Lung microvascular endothelial cell (primary cell): ENCODE measurements around the gene CLINT1. TPM values are rescaled to one million over a fixed set of nuclear protein-coding genes. Genes with fewer than 3 reads are reported as not detected.
A peak's percentile ranks its signal among the peaks of the same experiment; 100 is the strongest.

Experiments used
- DNase-seq, 2 donors: peaks; one replicate each; pipeline versions ENCODE4 v3.0.0 to v3.0.0-alpha.2; 2010; ENCODE audit warnings: low read depth in 2 of 2
- total RNA-seq: library from RNA; depleted of rRNA; stranded (reverse); fragments of >200 nt; gene quantifications from 2 replicates; pipeline ENCODE4 v1.2.1, GENCODE V29; 2014

CLINT1 gene
- total RNA-seq, 1 donor from 2014 or later = 86.7 TPM

DNA sequence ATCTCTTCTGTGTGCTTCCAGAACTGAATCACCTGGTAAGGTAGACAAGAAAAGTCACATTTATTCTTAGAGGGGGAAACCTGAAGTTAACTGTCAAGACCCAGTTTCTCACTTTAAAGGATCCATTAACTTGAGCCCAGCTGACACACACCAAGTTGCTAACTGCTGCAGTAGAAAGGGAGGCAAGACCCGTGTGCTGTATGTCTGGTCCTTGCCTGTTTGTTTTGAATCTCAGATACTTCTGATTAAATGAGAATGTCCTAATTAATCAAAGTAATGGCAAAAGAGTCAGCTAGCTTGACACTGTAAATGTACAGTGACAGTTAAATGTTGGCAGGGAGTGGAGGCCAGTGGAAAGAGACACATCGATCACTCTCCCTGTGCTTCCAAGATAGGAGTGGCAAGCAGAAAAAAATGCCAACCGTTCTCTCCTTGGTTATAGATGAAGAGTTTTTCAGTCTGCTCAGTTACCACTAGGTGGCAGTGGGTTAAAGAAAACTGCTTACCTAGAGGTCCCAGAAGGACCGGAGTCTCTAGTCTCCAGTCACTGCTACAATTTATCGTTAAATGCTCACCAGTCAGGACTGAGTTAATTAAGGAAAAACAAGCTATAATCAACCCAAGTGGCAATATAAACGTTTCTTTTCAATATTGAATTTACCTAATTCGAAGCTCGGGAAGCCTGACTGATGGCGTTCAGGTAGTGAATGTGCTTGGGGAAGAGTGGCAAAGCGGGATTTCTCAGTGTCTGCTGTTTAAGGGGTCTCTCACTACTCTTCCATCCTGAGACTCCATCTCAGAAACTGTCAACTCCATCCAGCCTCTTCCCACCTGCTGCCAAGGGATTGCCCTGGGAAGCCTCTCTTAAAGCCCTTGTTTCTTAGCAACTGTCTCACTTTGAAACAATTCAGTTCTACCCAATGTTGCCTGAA lies 97.0 kb downstream of the CLINT1 start:
- DNase-seq = peak; percentile 67 to 74

DNA sequence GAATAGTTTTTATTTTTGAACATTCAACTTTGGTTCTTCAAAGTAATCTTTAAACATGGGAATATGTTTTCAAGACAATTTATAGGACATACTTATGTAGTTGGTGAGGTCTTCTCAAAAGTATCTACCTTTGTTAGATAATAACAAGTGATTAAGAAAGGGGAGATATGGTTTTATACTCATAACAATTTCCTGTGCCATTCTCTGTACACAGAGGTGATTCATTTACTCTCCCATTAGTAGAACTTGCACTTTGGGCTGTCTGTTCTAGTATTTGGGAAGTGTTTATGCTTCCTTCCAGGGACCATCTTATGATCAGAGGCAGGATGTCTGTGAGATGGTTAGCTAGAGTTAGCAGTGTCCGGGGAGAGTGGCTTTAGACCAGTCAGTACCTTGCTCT lies 100.2 kb downstream of the CLINT1 start:
- DNase-seq = no peak

DNA sequence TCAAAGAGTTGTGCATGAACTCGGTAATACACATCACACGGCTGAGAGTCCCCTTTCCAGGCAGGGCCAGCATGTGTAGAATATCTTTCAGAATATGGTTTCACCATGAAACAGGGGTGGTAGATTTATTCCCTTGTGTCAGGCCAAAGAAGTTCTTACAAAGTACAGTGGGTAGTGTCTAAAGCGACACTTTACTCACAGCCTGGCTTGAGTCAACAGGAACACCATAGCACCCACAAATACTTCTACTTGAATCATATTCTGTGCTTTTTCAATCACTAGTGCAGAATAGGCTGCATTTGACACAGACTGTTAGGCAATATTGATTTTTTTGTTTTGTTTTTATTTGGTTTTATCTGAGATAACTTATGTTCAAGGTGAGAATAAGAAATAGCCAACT lies 102.8 kb downstream of the CLINT1 start:
- no peak for DNase-seq

DNA sequence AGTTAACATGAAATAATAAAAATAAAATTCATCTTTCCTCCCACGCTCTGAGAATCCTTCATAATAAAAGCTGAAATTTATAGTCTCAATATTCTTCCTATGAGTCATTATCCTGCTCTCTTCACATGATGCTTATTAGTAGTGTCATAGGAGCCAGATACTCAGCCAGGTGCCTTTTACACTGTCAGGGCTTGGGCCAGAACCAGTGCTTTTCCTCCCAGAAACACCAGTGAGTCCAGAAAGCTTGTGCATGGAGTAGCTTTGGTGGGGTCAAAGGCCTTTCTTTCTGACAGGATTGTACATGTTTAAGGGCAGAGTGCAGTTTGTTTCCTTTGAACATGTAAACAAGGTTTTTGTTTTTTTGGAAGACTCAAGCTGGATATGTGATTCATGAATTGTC lies 108.6 kb downstream of the CLINT1 start:
- peak; percentile 42 to 54 for DNase-seq

- no peak for DNase-seq
These were observed 109.5 kb downstream of the CLINT1 start for GRCh38 chr5:157749462-157749799.

GRCh38 chr5:157748760-157749461 lies 110.0 kb downstream of the CLINT1 start:
- peak; percentile 18 to 46 for DNase-seq

GRCh38 chr5:157747766-157748700 lies 110.9 kb downstream of the CLINT1 start:
- DNase-seq = no peak

DNA sequence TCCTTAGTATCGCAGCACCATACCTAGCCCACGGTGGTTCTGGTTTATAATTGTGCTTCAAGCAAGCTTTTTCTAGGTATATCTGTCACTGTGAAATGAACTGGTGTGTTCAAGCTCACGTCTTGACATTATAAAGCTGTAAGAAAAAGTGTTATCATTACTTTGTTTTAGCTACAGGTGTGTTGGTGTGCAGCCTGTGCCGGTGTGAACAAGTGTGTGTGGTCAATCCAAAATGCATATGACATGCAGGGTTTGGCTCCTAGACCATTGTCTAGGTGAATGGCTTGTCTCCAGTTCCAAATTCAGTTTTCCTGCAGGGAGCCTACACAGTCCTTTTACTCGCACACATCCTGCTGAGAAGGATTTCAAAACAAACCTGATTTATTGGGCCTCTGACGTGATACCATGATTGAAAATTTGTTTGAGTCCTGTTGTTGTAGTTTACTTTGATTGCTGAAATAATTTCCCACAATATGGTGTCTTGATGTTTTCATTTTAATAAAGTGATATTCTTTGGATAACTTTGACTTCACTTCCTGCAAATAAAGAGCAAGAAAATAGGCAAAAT lies 111.7 kb downstream of the CLINT1 start:
- no peak for DNase-seq

- DNase-seq = peak; percentile 13 to 31
These were observed 113.9 kb downstream of the CLINT1 start for GRCh38 chr5:157745041-157745456.

- peak; percentile 29 to 40 for DNase-seq
These were observed 114.6 kb downstream of the CLINT1 start for GRCh38 chr5:157744051-157745011.

- DNase-seq = peak; percentile 85 to 89
These were observed 115.5 kb downstream of the CLINT1 start, which contains the start of gene LSM11 for GRCh38 chr5:157743163-157744050. LSM11 (plus strand) TSS chr5:157743712; CDS start chr5:157743751, 39 bp downstream.

- no peak for DNase-seq
These were observed 117.8 kb downstream of the CLINT1 start for GRCh38 chr5:157741131-157741530.

DNA sequence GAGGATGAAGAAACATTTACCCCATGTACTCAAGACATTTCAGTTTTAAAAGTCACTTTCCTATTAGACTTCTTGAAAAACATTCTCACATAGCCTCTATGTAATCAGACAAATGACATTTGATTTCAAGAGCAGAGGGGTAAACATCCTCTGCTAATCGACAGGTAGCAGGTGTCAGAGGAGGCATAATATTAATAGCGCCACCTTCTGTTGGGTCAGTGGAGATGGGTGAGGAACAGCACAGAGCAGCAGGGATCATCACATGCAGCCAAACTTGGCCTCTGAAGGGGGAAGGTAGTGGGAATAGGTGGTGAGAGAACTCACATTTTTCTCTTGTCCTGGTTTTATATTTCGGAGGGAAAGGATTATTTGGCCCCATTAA lies 118.7 kb downstream of the CLINT1 start:
- DNase-seq = peak; percentile 27 to 56

GRCh38 chr5:157739388-157740228 lies 119.3 kb downstream of the CLINT1 start:
- DNase-seq = no peak

DNA sequence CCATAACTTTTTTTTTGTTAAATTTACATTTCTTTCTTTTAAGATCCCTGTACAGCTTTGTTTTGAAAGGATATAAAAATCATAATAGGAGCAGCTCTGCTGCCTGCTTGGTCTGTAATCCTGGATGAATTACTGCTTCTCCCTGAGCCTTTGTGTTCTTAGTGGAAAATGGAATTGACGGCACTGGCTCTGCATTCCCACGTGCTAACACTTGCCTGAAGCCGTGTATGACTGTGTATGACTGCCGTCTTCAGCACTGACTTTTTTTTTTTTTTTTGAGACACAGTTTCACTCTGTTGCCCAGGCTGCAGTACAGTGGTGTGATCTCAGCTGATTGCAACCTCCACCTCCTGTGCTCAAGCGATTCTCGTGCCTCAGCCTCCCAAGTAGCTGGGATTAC lies 123.0 kb downstream of the CLINT1 start:
- no peak for DNase-seq
